T-cell (primary cell): Measurements from ENCODE around the gene HSFX1. TPM values are rescaled to one million over a fixed set of nuclear protein-coding genes. Genes with fewer than 3 reads are reported as not detected.
"Not testable (repeated sequence)": the region's sequence is repeated elsewhere in the genome, so short reads cannot be mapped to it uniquely, and the experiment has no call there.

Experiments used
- ATAC-seq, 4 experiments: fragments of 200-7000 bp in 3 of 4; fragments of 150-1000 bp in 1 of 4; cut with Tn5 transposase; replicated peaks in 1 of 4; 1 replicate in 3 of 4; 2 replicates in 1 of 4; pipeline ENCODE4 v1.10.0; 2021; ENCODE audit warnings: moderate library complexity in 3 of 4, mild to moderate bottlenecking in 2 of 4, moderate number of reproducible peaks in 1 of 4
- CTCF ChIA-PET, 2 donors: fragments of 300-600 bp; sonication (Branson Sonifier 250); formaldehyde crosslinking; loops; one replicate each; lab custom pipeline; 2022; ENCODE audit warnings: antibody characterized with exemption in 2 of 2; lab: Charles Lee
- POLR2A ChIA-PET, 2 donors: fragments of 300-600 bp; sonication (Branson Sonifier 250); formaldehyde crosslinking; loops; one replicate each; lab custom pipeline; 2022; ENCODE audit warnings: antibody characterized with exemption in 2 of 2; lab: Charles Lee
- DNase-seq, 35 experiments: peaks; one replicate each; pipeline versions ENCODE4 v3.0.0 to v3.0.0-alpha.2; 2013 to 2023
- H3K27ac ChIP-seq: one replicate; pipeline ENCODE4 v1.5.1; 2013; ENCODE audit warnings: low read length
- H3K27me3 ChIP-seq, 2 experiments: replicated peaks in 1 of 2; 1 replicate in 1 of 2; 2 replicates in 1 of 2; pipeline versions ENCODE4 v1.6.1 to v1.7.0; 2013; ENCODE audit warnings: low read length in 1 of 2, mixed read lengths in 1 of 2; ENCODE audit not compliant: control insufficient read depth in 2 of 2, insufficient read depth in 2 of 2; ENCODE audit errors: extremely low read depth in 1 of 2
- H3K36me3 ChIP-seq, 2 donors: 1 replicate in 1 of 2; 2 replicates in 1 of 2; pipeline versions ENCODE4 v1.6.1 to v1.7.0; 2013; ENCODE audit warnings: low read length in 1 of 2; ENCODE audit not compliant: control insufficient read depth in 2 of 2, insufficient read depth in 1 of 2; ENCODE audit errors: extremely low read depth in 1 of 2
- H3K4me1 ChIP-seq, 2 experiments: 1 replicate in 1 of 2; 2 replicates in 1 of 2; pipeline versions ENCODE4 v1.6.1 to v1.7.0; 2013; ENCODE audit warnings: low read length in 2 of 2, mixed read lengths in 1 of 2; ENCODE audit not compliant: insufficient read depth in 2 of 2, control insufficient read depth in 1 of 2; ENCODE audit errors: extremely low read depth in 1 of 2
- H3K4me3 ChIP-seq, 2 donors: 1 replicate in 1 of 2; 2 replicates in 1 of 2; pipeline versions ENCODE4 v1.5.1 to v1.7.0; 2013; ENCODE audit warnings: mild to moderate bottlenecking in 2 of 2, low read length in 1 of 2, moderate library complexity in 1 of 2; ENCODE audit not compliant: control insufficient read depth in 1 of 2; ENCODE audit errors: extremely low read depth in 1 of 2
- H3K9me3 ChIP-seq: 2 replicates; pipeline ENCODE4 v1.7.0; 2013
- H3K27ac Mint-ChIP-seq, 2 donors: one replicate each; pipeline ENCODE4 v1.8.0; 2020 to 2021; ENCODE audit warnings: mild to moderate bottlenecking in 2 of 2, mixed read lengths in 2 of 2
- H3K27me3 Mint-ChIP-seq, 2 donors: one replicate each; pipeline ENCODE4 v1.8.0; 2021 to 2022; ENCODE audit warnings: mixed read lengths in 2 of 2
- H3K36me3 Mint-ChIP-seq: one replicate; pipeline ENCODE4 v1.8.0; 2021; ENCODE audit warnings: mixed read lengths
- H3K4me1 Mint-ChIP-seq, 3 donors: one replicate each; pipeline ENCODE4 v1.8.0; 2020 to 2022; ENCODE audit warnings: mixed read lengths in 3 of 3, mild to moderate bottlenecking in 1 of 3
- H3K4me3 Mint-ChIP-seq, 3 donors: one replicate each; pipeline ENCODE4 v1.8.0; 2020 to 2022; ENCODE audit warnings: mild to moderate bottlenecking in 3 of 3, mixed read lengths in 3 of 3, moderate library complexity in 3 of 3
- H3K9me3 Mint-ChIP-seq, 3 donors: one replicate each; pipeline ENCODE4 v1.8.0; 2020 to 2022; ENCODE audit warnings: mixed read lengths in 3 of 3
- WGBS: methylation state at CpG from one replicate; pipeline ENCODE4 v1.1.5; 2013; ENCODE audit warnings: missing lambda C conversion rate; ENCODE audit not compliant: insufficient coverage; 5-methylcytosine and 5-hydroxymethylcytosine counted together
- total RNA-seq, 35 experiments: library from RNA in 6 of 35; stranded (reverse) in 6 of 35; fragments of 120-200 nt in 1 of 35; gene quantifications; one replicate each; pipeline versions ENCODE4 v1.2.1 to v1.2.4 and lab custom pipeline; 2013 to 2026

Gene HSFX1
- total RNA-seq, 5 donors from 2014 or later (not counting 1 experiment from before 2014, with no cell fraction given): 0.50 to 3.2 (median 1.8) TPM

DNA sequence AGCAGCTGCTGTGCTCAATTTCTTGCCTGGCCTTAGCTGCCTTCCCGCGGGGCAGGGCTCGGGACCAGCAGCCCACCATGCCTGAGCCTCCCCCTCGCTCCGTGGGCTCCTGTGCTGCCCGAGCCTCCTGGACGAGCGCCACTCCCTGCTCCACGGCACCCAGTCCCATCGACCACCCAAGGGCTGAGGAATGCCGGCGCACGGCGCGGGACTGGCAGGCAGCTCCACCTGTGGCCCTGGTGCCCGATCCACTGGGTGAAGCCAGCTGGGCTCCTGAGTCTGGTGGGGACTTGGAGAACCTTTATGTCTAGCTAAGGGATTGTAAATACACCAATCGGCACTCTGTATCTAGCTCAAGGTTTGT lies 15.2 kb upstream of the HSFX1 start:
- CTCF ChIA-PET, H3K9me3 ChIP-seq, H3K4me1 ChIP-seq, ATAC-seq, H3K27me3 ChIP-seq, H3K4me3 ChIP-seq, H3K9me3 Mint-ChIP-seq, DNase-seq, POLR2A ChIA-PET, H3K36me3 Mint-ChIP-seq, H3K27ac Mint-ChIP-seq, H3K27ac ChIP-seq, H3K4me3 Mint-ChIP-seq, H3K4me1 Mint-ChIP-seq, H3K36me3 ChIP-seq: not testable (repeated sequence)
- H3K27me3 Mint-ChIP-seq: peaks cover 1 to 16% of the 10 kb centered on the region in 2 donors
- WGBS: no CpG with 5 or more reads among the region's 17 CpGs

DNA sequence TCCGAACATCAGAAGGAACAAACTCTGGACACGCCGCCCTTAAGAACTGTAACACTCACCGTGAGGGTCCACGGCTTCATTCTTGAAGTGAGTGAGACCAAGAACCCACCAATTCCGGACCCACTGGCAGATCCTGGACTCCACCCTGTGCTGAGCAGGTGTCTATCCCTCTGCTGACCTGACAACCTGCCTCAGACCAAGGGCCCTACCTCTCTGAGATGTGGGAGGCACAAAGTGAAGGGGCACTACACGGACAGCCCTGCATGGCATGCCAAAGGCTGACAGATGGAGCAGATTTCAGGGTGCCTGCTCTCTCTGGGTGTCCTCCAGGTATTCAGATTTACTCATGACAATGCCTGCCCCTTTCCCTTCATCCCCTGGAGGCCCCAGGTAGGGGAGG lies 14.0 kb upstream of the HSFX1 start:
- H3K4me1 Mint-ChIP-seq: no peaks in the 10 kb centered on the region

DNA sequence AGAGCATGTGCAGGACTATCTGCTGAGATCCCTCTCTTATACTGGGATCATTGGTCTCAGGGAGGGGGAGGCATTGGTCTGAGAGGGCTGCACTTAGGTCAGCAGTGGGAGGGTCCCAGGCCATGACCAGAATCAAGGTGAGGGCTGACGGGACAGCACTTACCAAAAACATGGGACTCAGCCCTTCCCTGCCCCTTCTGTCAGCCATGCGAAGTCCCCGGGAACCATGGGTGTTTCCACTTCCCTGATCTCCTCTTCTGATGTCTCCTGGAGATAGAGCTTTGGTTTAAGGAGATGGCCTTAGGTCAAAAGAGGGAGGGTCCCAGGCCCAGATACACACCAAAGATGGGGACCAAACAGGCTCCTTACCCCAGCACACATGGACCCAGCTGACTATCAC lies 12.9 kb upstream of the HSFX1 start:
- Histone ChIP-seq H3K4me1 (no peaks in the 10 kb centered on the region), H3K4me3 (no peak overlapping the region), H3K27me3 (peaks cover 0 to 4% of the 10 kb centered on the region in 2 experiments), H3K27ac (no peak overlapping the region), H3K9me3 (no peaks in the 10 kb centered on the region), H3K36me3 (no peaks in the 10 kb centered on the region)
- no CpG with 5 or more reads among the region's 3 CpGs for WGBS
- ChIA-PET CTCF (no interaction called here), POLR2A (no interaction called here)
- Mint-ChIP-seq H3K4me1 (no peaks in the 10 kb centered on the region), H3K4me3 (no peak overlapping the region), H3K9me3 (no peaks in the 10 kb centered on the region), H3K27ac (no peak overlapping the region), H3K27me3 (peaks cover 1 to 20% of the 10 kb centered on the region in 2 donors), H3K36me3 (no peaks in the 10 kb centered on the region)
- DNase-seq: no peak
- no peak for ATAC-seq

More for the DNA sequence above, 14.0 kb upstream of the HSFX1 start:
- H3K4me3 ChIP-seq: no peak overlapping the region
- Mint-ChIP-seq H3K4me3 (no peak overlapping the region), H3K36me3 (no peaks in the 10 kb centered on the region), H3K27me3 (peaks cover 1 to 18% of the 10 kb centered on the region in 2 donors), H3K27ac (no peak overlapping the region), H3K9me3 (no peaks in the 10 kb centered on the region)
- no peaks in the 10 kb centered on the region for H3K36me3 ChIP-seq
- ATAC-seq: no peak
- 85% methylated on average over 5 of the region's 7 CpGs for WGBS
- no peaks in the 10 kb centered on the region for H3K4me1 ChIP-seq
- H3K27ac ChIP-seq: no peak overlapping the region
- no peak for DNase-seq
- H3K9me3 ChIP-seq: no peaks in the 10 kb centered on the region
- ChIA-PET POLR2A (no interaction called here), CTCF (no interaction called here)
- peaks cover 0 to 4% of the 10 kb centered on the region in 2 experiments for H3K27me3 ChIP-seq

DNA sequence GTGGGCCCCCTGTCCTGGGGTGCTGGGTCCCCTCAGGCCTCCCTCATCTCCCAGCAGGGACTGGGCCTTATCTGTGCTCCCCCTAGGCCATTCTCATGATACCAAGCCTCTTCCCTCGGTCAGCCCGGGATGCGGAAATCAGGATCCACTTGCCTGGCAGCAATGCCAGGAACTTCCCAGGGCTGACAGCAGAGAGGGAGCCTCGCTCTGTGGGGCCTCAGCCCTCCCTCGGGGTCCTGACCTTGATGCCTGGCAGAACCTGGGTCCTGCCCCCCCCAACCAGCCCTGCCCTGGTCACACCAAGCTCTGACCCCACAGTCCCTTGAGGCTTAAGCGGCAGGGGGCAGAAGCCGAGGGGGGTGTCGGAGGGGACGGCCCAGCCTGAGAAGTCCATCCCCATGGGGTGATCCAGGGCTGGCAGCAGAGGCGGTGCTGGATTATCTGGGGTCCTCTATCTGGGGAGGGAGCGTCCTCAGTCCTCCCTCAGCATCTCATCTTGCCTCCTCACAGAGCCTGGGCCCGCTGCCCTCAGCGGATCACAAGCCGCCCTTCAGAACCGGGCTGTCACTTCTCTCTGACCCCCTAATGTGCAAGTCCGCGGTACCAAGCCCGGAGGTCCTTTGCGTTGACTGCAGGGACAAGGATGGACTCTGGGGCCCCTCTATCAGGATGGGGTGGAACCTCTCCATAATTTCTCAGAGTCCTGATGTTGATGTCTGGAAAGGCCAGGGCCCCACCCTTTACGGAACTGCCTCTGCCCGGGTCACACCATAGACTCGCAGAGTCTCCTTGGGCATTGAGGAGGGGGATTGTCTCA lies 11.8 kb upstream of the HSFX1 start:
- no CpG with 5 or more reads among the region's 22 CpGs for WGBS

DNA sequence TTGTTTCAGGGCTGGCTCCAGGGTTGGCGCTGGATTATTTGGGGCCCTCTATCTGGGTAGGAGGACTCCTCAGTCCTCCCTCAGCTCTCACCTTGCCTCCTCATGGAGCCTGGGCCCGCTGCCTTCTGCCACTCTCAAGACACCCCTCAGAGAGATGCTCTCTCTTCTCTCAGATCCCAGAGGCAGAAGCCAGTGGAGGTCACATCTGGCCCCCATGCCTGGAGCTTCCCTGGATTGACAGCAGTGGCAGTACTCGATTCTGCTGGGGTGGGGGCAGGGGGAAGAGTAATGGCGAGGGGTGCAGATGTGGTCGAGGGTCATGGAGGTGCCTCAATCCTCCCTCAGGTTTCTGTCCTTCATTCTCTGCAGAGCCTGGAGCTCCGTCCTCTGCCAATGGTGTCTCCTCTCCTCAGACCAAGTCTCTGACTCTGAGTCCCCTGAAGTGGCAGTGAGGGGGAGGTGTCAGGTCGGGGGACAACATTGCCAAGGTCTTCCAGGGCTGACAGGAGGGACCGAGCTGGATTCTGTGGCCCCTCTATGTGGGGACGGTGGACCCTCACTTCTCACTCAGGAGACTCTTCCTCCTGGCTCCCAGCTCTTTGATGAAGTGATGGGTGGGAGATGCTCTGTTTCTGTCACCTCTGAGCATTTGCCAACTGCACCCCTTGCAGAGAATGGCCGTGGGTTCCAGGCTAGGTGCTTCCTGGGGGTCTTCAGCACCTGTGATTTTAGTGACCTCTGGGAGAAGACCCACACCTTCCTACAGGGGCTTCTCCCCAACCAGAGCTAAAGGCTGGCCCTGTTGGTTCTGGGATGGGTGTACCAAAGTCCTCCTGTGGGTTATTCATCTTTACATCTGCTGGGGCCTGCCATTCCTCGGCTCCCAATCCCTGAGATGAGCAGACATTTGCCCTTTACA lies 10.9 kb upstream of the HSFX1 start:
- Mint-ChIP-seq H3K36me3 (no peaks in the 10 kb centered on the region), H3K27ac (no peak overlapping the region), H3K4me3 (no peak overlapping the region), H3K9me3 (no peaks in the 10 kb centered on the region), H3K4me1 (no peaks in the 10 kb centered on the region), H3K27me3 (peaks cover 0 to 18% of the 10 kb centered on the region in 2 donors)
- no CpG with 5 or more reads among the region's 11 CpGs for WGBS
- Histone ChIP-seq H3K4me3 (no peak overlapping the region), H3K27ac (no peak overlapping the region), H3K36me3 (no peaks in the 10 kb centered on the region), H3K27me3 (no peaks in the 10 kb centered on the region), H3K4me1 (no peaks in the 10 kb centered on the region), H3K9me3 (no peaks in the 10 kb centered on the region)
- ATAC-seq (no peak), DNase-seq (no peak)
- CTCF ChIA-PET: interaction anchor here in 1 of 2 donors (0.5 kb wide), 1 partner anchor 77 kb away, joined by 6 read pairs; no protein-coding TSS in a partner anchor
- POLR2A ChIA-PET: no interaction called here

More for the DNA sequence above, 11.8 kb upstream of the HSFX1 start:
- H3K4me3 ChIP-seq, H3K36me3 Mint-ChIP-seq, H3K4me1 ChIP-seq, DNase-seq, H3K27ac Mint-ChIP-seq, H3K4me1 Mint-ChIP-seq, H3K9me3 ChIP-seq, H3K36me3 ChIP-seq, ATAC-seq, H3K27me3 ChIP-seq, H3K4me3 Mint-ChIP-seq, POLR2A ChIA-PET, H3K27ac ChIP-seq, CTCF ChIA-PET, H3K9me3 Mint-ChIP-seq: not testable (repeated sequence)
- peaks cover 0 to 15% of the 10 kb centered on the region in 2 donors for H3K27me3 Mint-ChIP-seq

DNA sequence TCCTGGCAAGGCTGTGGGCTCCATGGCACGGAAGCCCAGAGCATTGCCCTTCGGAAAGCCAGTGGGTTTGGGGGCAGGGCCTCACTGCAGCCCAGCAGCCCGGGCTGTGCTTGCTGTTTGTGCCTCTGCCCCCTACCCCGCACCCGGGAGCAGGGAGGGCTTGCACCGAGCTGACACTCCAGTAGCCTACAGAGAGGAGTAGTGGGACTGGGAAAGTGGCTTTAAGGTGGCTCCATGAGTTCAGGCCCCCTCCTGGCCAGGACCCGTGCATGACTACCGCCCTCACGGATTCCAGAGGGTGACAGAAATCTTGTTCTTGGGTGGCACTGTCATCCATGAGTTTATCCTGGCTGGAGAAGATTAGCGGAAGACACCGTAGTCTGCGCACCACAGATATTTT lies 3.5 kb upstream of the HSFX1 start:
- H3K27ac Mint-ChIP-seq, H3K36me3 ChIP-seq, H3K27me3 ChIP-seq, H3K4me3 Mint-ChIP-seq, H3K9me3 Mint-ChIP-seq, H3K36me3 Mint-ChIP-seq, H3K4me1 Mint-ChIP-seq, ATAC-seq, H3K4me3 ChIP-seq, H3K27me3 Mint-ChIP-seq, POLR2A ChIA-PET, CTCF ChIA-PET, DNase-seq, H3K27ac ChIP-seq, H3K9me3 ChIP-seq, H3K4me1 ChIP-seq: not testable (repeated sequence)
- no CpG with 5 or more reads among the region's 12 CpGs for WGBS
